NCI-H1694 (cell line): Measurements from ENCODE around the gene MYO10.

ENCODE experiments used
- DNase-seq: peaks from one replicate; lab custom pipeline; 2025; lab: John Stamatoyannopoulos, UW

MYO10 gene

GRCh38 chr5:16943846-16944678 lies 8.0 kb upstream of the MYO10 start:
- no peak for DNase-seq

- DNase-seq = no peak
Measured at GRCh38 chr5:16937503-16938161, 1.5 kb upstream of the MYO10 start.

- DNase-seq = no peak
Measured at GRCh38 chr5:16936989-16937438, 926 bp upstream of the MYO10 start.

- DNase-seq = no peak
Measured at GRCh38 chr5:16935231-16936149, 598 bp downstream of the MYO10 start.

GRCh38 chr5:16934677-16935153 lies 1.4 kb downstream of the MYO10 start:
- no peak for DNase-seq

GRCh38 chr5:16934123-16934522 lies 2.0 kb downstream of the MYO10 start:
- DNase-seq = peak; percentile 57

- DNase-seq = no peak
Measured at GRCh38 chr5:16933337-16933736, 2.8 kb downstream of the MYO10 start.

GRCh38 chr5:16932401-16932800 lies 3.7 kb downstream of the MYO10 start:
- DNase-seq = no peak

- DNase-seq = peak; percentile 30
Measured at GRCh38 chr5:16931334-16932110, 4.6 kb downstream of the MYO10 start.

GRCh38 chr5:16930496-16930895 lies 5.6 kb downstream of the MYO10 start:
- no peak for DNase-seq

- no peak for DNase-seq
Measured at GRCh38 chr5:16929831-16930230, 6.3 kb downstream of the MYO10 start.

- DNase-seq = no peak
Measured at GRCh38 chr5:16929347-16929746, 6.7 kb downstream of the MYO10 start.

- DNase-seq = no peak
Measured at GRCh38 chr5:16927613-16928012, 8.5 kb downstream of the MYO10 start.

- DNase-seq = no peak
Measured at GRCh38 chr5:16926417-16926816, 9.7 kb downstream of the MYO10 start.

GRCh38 chr5:16924206-16924605 lies 11.9 kb downstream of the MYO10 start:
- DNase-seq = no peak

GRCh38 chr5:16922430-16922829 lies 13.7 kb downstream of the MYO10 start:
- DNase-seq = no peak

GRCh38 chr5:16921211-16921610 lies 14.9 kb downstream of the MYO10 start:
- DNase-seq = no peak

- no peak for DNase-seq
Measured at GRCh38 chr5:16920109-16920816, 15.8 kb downstream of the MYO10 start.

GRCh38 chr5:16918891-16919671 lies 17.0 kb downstream of the MYO10 start:
- no peak for DNase-seq

- no peak for DNase-seq
Measured at GRCh38 chr5:16918156-16918555, 17.9 kb downstream of the MYO10 start.
